PC-9 (cell line): ENCODE measurements around the gene DPEP1. TPM values are rescaled to one million over a fixed set of nuclear protein-coding genes. Genes with fewer than 3 reads are reported as not detected.
"Not testable (repeated sequence)": the region's sequence is repeated elsewhere in the genome, so short reads cannot be mapped to it uniquely, and the experiment has no call there.

ENCODE experiments used
- BruUV-seq: library from RNA; stranded (reverse); fragments of 400-500 nt; replicated peaks from 2 replicates; lab custom pipeline; 2021; lab: Mats Ljungman, UMichigan
- CTCF ChIA-PET: fragments of 300-600 bp; sonication (Branson Sonifier 250); formaldehyde crosslinking; loops from one replicate; lab custom pipeline; 2022; ENCODE audit warnings: antibody characterized with exemption; lab: Charles Lee
- POLR2A ChIA-PET: fragments of 300-600 bp; sonication (Branson Sonifier 250); formaldehyde crosslinking; loops from one replicate; lab custom pipeline; 2022; ENCODE audit warnings: antibody characterized with exemption; ENCODE audit not compliant: unreplicated experiment; lab: Charles Lee
- DNase-seq, 2 experiments: peaks; one replicate each; pipeline versions ENCODE4 v3.0.0 to v3.0.0-alpha.2; 2015 to 2022; ENCODE audit warnings: mixed read lengths in 1 of 2
- H2AFZ ChIP-seq: fragments of 200-600 bp; sonication (generic); 2 replicates; pipeline ENCODE4 v1.8.1; 2017; ENCODE audit warnings: antibody characterized with exemption
- H3F3A ChIP-seq: fragments of 200-600 bp; sonication (generic); 2 replicates; pipeline ENCODE4 v1.8.1; 2017; ENCODE audit warnings: antibody characterized with exemption, mild to moderate bottlenecking, low read depth; ENCODE audit not compliant: insufficient read depth
- H3K27ac ChIP-seq: fragments of 200-600 bp; sonication (generic); 2 replicates; pipeline ENCODE4 v1.6.1; 2016; ENCODE audit warnings: mixed run types
- H3K27me3 ChIP-seq: fragments of 200-600 bp; sonication (generic); 2 replicates; pipeline ENCODE4 v1.6.1; 2016; ENCODE audit warnings: low read depth, mixed run types; ENCODE audit not compliant: insufficient read depth
- H3K36me3 ChIP-seq: fragments of 200-600 bp; sonication (generic); 2 replicates; pipeline ENCODE4 v1.6.1; 2016; ENCODE audit warnings: low read depth, mixed run types
- H3K4me1 ChIP-seq: fragments of 200-600 bp; sonication (generic); replicated peaks from 2 replicates; pipeline ENCODE4 v1.6.1; 2016; ENCODE audit warnings: mixed run types; ENCODE audit not compliant: insufficient read depth
- H3K4me2 ChIP-seq: fragments of 200-600 bp; sonication (generic); 2 replicates; pipeline ENCODE4 v1.6.1; 2017; ENCODE audit warnings: mixed run types
- H3K4me3 ChIP-seq: fragments of 200-600 bp; sonication (generic); 2 replicates; pipeline ENCODE4 v1.6.1; 2016; ENCODE audit warnings: mixed run types
- H3K79me2 ChIP-seq: fragments of 200-600 bp; sonication (generic); 2 replicates; pipeline ENCODE4 v1.6.1; 2017; ENCODE audit warnings: low read depth, mixed run types
- H3K9me2 ChIP-seq: fragments of 200-600 bp; sonication (generic); 2 replicates; pipeline ENCODE4 v1.8.1; 2017; ENCODE audit warnings: mild to moderate bottlenecking; ENCODE audit not compliant: insufficient read depth
- H3K9me3 ChIP-seq: fragments of 200-600 bp; sonication (generic); 2 replicates; pipeline ENCODE4 v1.8.1; 2016; ENCODE audit warnings: low read depth; ENCODE audit not compliant: insufficient read depth
- H4K20me1 ChIP-seq: fragments of 200-600 bp; sonication (generic); 2 replicates; pipeline ENCODE4 v1.8.1; 2017; ENCODE audit not compliant: insufficient read depth
- EZH2 ChIP-seq: fragments of 200-600 bp; sonication (generic); IDR thresholded peaks from 2 replicates; pipeline ENCODE4 v1.8.0; 2017; ENCODE audit warnings: antibody characterized with exemption, low read depth
- intact Hi-C: fragments of 100-400 bp; cut with micrococcal nuclease; formaldehyde crosslinking; loops from one replicate; pipeline ENCODE4 v1.10.0; 2022; ENCODE audit not compliant: unreplicated experiment
- total RNA-seq: library from RNA; stranded (reverse); gene quantifications from 2 replicates; pipeline ENCODE4 v1.2.3, GENCODE V29; 2021
- TF ChIP-seq, protein P1 (sequence below): fragments of 200-600 bp; sonication (generic); conservative IDR thresholded peaks from 2 replicates; pipeline ENCODE4 v1.6.1; 2017; ENCODE audit warnings: mixed run types, antibody characterized with exemption, mild to moderate bottlenecking, moderate library complexity

The DPEP1 gene
- total RNA-seq, 1 experiment from 2014 or later = not detected

DNA sequence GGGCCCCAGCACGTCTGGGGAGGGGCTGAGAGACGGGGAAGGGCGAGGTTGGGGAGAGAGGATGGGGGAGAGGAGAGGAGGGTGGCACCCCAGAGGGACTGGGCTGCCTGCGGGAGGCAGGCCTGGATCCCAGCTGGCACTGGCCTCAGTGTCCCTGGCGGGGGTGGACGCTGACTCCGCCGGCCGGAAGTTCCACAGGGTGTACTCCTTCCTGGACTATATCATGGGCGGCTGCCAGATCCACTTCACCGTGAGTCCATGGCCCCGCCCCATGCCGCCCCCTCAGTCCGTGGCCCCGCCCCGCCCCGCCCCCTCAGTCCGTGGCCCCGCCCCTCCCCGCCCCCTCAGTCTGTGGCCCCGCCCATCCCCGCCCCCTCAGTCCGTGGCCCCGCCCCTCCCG, 26.6 kb upstream of the DPEP1 start:
- no TSS peak for BruUV-seq
- no peaks in the 10 kb centered on the region for H3K79me2 ChIP-seq
- H2AFZ ChIP-seq = no peak overlapping the region
- POLR2A ChIA-PET = no interaction called here
- H3K4me1 ChIP-seq = peaks cover 11% of the 10 kb centered on the region
- H3K9me2 ChIP-seq = no peaks in the 10 kb centered on the region
- H3F3A ChIP-seq = peaks cover 14% of the 10 kb centered on the region; the same call in 1 of the 2 replicates
- H3K4me3 ChIP-seq = no peak overlapping the region
- no peak overlapping the region for H3K27ac ChIP-seq
- no peaks in the 10 kb centered on the region for H3K9me3 ChIP-seq
- H3K36me3 ChIP-seq = no peaks in the 10 kb centered on the region; the same call in 1 of the 2 replicates
- intact Hi-C loops = no loop called here
- no peaks in the 10 kb centered on the region for H4K20me1 ChIP-seq
- CTCF ChIA-PET = no interaction called here
- H3K4me2 ChIP-seq = no peak overlapping the region
- H3K27me3 ChIP-seq = no peaks in the 10 kb centered on the region
- TF ChIP-seq EZH2 = no peak
- TF ChIP-seq, protein P1, sequence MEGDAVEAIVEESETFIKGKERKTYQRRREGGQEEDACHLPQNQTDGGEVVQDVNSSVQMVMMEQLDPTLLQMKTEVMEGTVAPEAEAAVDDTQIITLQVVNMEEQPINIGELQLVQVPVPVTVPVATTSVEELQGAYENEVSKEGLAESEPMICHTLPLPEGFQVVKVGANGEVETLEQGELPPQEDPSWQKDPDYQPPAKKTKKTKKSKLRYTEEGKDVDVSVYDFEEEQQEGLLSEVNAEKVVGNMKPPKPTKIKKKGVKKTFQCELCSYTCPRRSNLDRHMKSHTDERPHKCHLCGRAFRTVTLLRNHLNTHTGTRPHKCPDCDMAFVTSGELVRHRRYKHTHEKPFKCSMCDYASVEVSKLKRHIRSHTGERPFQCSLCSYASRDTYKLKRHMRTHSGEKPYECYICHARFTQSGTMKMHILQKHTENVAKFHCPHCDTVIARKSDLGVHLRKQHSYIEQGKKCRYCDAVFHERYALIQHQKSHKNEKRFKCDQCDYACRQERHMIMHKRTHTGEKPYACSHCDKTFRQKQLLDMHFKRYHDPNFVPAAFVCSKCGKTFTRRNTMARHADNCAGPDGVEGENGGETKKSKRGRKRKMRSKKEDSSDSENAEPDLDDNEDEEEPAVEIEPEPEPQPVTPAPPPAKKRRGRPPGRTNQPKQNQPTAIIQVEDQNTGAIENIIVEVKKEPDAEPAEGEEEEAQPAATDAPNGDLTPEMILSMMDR = no peak
- no peak for DNase-seq

DNA sequence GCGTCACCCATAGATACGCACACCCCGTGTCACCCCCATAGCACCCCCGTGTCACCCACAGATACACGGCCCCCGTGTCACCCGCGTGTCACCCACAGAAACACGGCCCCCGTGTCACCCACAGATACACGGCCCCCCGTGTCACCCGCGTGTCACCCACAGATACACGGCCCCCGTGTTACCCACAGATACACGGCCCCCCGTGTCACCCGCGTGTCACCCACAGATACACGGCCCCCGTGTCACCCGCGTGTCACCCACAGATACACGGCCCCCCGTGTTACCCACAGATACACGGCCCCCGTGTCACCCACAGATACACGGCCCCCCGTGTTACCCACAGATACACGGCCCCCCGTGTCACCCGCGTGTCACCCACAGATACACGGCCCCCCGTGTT, 25.8 kb upstream of the DPEP1 start:
- H3F3A ChIP-seq, H3K27ac ChIP-seq, H3K79me2 ChIP-seq, H3K9me3 ChIP-seq, intact Hi-C loops, POLR2A ChIA-PET, DNase-seq, H4K20me1 ChIP-seq, H3K27me3 ChIP-seq, H3K4me1 ChIP-seq, H2AFZ ChIP-seq, H3K4me2 ChIP-seq, BruUV-seq, H3K9me2 ChIP-seq, H3K4me3 ChIP-seq, H3K36me3 ChIP-seq, CTCF ChIA-PET: not testable (repeated sequence)

DNA sequence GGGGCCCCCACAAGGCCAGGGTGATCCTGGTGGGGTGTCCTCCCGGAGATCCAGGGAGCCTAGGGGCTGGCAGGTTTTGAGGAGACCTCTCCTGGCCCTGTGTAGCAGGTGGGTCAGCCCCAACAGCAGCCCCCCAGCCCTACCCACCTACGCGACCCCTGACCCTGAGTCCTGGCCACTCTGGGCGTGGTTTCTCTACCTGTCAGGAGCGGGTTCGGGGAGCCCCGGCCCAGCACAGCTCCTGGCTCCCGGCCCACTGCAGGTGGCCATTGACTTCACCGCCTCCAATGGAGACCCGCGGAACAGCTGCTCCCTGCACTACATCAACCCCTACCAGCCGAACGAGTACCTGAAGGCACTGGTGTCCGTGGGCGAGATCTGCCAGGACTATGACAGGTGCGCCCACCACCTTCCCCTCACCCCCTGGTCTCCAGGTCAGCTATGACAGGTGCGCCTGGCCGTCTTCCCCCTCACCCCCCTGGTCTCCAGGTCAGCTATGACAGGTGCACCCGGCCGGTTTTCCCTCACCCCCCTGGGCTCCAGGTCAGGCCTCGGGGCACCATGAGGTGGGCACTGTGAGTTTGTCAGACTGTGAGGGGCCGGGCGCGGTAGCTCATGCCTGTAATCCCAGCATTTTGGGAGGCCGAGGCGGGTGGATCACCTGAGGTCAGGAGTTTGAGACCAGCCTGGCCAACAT, 24.9 kb upstream of the DPEP1 start:
- ChIA-PET POLR2A (no interaction called here), CTCF (interaction anchor here (0.7 kb wide), 1 partner anchor 26 kb away, joined by 5 read pairs; no protein-coding TSS in a partner anchor)
- Histone ChIP-seq H3K4me3 (no peak overlapping the region), H3K9me2 (no peaks in the 10 kb centered on the region), H3K9me3 (no peaks in the 10 kb centered on the region), H3K79me2 (no peaks in the 10 kb centered on the region), H3K4me2 (no peak overlapping the region), H3K36me3 (no peaks in the 10 kb centered on the region; the same call in 1 of the 2 replicates), H3K27me3 (no peaks in the 10 kb centered on the region), H2AFZ (no peak overlapping the region), H3K27ac (no peak overlapping the region), H4K20me1 (no peaks in the 10 kb centered on the region), H3K4me1 (no peaks in the 10 kb centered on the region), H3F3A (peaks cover 11% of the 10 kb centered on the region; the same call in 1 of the 2 replicates)
- intact Hi-C loops = no loop called here
- DNase-seq = no peak
- BruUV-seq = no TSS peak
- TF ChIP-seq EZH2 = no peak
- TF ChIP-seq, protein P1 = no peak
